Right lung (tissue), 5 donors: ENCODE data around the gene RANBP3. TPM values are rescaled to one million over a fixed set of nuclear protein-coding genes. Genes with fewer than 3 reads are reported as not detected.
A peak's percentile ranks its signal among the peaks of the same experiment; 100 is the strongest.
"Not testable (repeated sequence)": the region's sequence is repeated elsewhere in the genome, so short reads cannot be mapped to it uniquely, and the experiment has no call there.

Experiments used
- DNase-seq, 2 donors: peaks; one replicate each; pipeline ENCODE4 v3.0.0-alpha.2; 2013
- polyA plus RNA-seq, 5 donors: library from polyadenylated mRNA; unstranded; fragments of 120-200 nt; gene quantifications; one replicate each; pipeline versions ENCODE4 v1.2.1 to v1.2.3, GENCODE V29; 2013; ENCODE audit warnings: inconsistent platforms in 1 of 5, low replicate concordance in 1 of 5; ENCODE audit not compliant: insufficient read length in 5 of 5, insufficient read depth in 1 of 5

Gene RANBP3
- polyA plus RNA-seq, 5 donors, result 69.8 to 83.0 (median 72.9) TPM

DNA sequence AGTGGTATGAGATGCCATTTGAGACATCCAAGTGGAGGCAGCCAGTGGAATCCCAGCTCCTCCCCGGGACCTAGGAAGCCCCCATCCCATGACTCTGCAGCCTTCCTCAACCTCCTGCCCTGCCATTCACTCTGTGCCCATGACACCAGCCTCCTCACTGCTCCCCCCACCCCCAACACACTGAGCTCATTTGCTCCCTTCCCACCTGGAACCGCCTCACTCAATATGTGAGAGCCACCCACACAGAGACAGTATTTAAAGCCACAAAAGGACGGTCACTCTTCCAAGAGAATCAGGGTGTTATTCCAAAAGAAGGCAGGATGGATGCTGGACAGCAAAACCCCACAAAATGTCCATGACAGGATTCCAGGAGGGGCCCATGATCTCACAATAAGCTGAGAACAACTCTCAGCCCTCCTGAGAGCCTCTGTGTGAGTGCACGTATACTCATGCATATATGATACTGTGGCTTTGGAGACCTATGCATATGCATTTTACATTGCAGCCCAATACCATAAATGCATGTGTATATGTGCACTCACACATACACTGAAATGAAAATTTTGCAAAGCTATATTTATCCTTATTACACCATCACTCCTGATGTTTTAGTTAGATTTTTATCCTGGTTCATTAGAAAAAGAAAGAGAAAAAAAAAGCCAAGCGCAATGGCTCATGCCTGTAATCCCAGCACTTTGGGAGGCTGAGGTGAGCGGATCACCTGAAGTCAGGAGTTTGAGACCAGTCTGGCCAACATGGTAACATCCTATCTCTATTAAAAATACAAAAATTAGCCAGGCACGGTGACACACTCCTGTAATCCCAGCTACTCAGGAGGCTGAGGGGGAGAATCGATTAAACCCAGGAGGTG lies 10.8 kb upstream of the RANBP3 start:
- no peak for DNase-seq

GRCh38 chr19:5987077-5987818 lies 9.3 kb upstream of the RANBP3 start:
- peak; percentile 78 to 86 for DNase-seq

DNA sequence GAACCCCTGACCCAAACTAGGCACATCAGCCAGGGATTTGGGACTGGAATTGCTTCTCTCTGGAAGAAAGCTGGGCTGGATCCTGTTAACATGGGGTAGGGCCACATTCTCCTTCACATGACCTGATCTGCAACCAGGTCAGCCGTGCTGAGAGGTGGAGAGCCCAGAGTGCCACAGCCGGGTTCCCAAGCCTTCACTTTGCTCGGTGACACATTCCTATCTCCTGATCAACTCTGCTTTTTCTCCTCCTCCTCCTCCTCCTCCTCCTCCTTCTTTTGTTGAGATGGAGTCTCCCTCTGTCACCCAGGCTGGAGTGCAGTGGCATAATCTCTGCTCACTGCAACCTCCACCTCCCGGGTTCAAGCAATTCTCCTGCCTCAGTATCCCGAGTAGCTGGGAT lies 7.9 kb upstream of the RANBP3 start:
- not testable (repeated sequence) for DNase-seq

- DNase-seq, result no peak
Observed at GRCh38 chr19:5985098-5985783, 7.3 kb upstream of the RANBP3 start.

DNA sequence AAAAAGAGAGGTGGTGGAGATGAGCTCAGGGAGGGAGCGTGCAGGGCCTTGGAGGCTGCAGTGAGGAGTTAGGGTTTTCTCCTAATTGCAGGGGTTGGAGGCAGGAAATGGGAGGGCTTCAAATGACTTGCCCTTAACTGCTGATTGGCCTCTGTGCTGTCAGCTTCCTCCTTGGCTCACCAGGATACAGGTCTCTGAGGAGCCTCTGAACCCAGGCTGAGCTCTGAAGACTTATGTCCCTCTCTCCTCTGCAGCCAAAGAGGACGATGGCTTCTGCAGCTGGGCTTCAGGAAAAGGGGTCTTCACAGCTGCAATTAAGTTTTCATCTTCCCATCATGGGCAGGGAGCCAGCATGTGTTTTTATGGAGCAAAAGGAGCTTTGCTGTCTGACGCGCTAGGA lies 6.7 kb upstream of the RANBP3 start:
- no peak for DNase-seq

- DNase-seq, result peak in 1 of 2 donors; percentile 65
Observed at GRCh38 chr19:5983367-5983955, 5.5 kb upstream of the RANBP3 start.

DNA sequence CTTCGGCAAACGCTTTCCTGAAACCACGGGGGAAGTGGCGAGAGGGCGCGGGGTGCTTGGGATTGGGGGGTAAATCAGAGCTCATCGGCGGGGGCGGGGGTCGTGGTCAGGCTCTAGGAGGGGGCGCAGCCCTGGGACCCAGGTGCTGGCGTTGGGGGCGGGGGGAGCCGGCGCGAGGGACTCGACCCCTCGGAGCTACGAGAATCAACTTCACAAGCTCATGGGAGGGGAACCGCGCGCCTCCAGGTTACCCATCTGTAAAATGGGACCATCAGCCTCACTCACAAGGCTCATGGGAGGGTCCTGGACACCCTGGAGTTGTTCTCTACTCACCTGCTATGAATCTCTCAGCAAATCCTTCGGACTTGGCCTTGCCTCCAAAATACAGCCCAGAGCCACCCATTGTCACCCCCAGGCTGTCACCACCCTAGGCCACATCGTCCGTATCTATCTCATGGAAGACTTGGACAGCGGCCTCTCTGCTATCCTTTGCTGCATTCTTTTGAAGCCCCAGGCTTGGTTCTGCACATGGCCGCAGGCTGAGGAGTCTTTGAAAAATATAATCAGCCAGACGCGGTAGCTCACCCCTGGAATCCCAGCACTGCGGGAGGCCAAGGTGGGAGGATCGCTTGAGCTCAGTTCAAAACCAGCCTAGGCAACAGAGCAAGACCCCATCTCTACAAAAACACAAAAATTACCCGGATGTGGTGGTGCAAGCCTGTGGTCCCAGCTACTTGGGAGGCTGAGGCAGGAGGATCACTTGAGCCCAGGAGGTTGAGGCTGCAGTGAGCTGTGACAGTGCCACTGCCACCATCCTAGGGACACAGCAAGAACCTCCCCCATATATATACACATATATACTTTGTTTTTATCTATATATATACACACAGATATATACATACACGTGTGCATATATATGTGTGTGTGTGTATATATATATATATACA lies 939 bp upstream of the RANBP3 start:
- no peak for DNase-seq

GRCh38 chr19:5977222-5977784 lies 637 bp downstream of the RANBP3 start:
- DNase-seq, result no peak

DNA sequence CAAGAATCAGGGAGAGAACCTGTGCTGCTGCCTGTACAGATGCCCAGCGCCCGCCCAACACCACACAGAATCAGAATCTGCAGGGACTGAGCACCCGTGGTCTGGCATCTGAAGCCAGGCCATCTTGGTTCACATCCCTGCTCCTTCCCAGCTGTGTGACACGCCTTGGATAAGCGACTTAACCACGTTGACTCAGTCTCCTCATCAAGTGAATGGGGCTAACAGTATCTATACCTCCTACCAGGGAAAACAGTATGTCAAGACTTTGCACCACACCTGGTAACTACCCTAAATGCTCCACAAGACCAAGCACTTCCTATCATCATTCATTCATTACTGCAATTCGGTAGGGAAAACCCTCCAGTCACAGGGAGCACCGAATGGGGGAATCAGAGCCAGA lies 1.2 kb downstream of the RANBP3 start:
- DNase-seq, result no peak

- no peak for DNase-seq
Observed at GRCh38 chr19:5975388-5975728, 2.6 kb downstream of the RANBP3 start.

GRCh38 chr19:5974721-5975387 lies 3.1 kb downstream of the RANBP3 start:
- DNase-seq, result no peak

DNA sequence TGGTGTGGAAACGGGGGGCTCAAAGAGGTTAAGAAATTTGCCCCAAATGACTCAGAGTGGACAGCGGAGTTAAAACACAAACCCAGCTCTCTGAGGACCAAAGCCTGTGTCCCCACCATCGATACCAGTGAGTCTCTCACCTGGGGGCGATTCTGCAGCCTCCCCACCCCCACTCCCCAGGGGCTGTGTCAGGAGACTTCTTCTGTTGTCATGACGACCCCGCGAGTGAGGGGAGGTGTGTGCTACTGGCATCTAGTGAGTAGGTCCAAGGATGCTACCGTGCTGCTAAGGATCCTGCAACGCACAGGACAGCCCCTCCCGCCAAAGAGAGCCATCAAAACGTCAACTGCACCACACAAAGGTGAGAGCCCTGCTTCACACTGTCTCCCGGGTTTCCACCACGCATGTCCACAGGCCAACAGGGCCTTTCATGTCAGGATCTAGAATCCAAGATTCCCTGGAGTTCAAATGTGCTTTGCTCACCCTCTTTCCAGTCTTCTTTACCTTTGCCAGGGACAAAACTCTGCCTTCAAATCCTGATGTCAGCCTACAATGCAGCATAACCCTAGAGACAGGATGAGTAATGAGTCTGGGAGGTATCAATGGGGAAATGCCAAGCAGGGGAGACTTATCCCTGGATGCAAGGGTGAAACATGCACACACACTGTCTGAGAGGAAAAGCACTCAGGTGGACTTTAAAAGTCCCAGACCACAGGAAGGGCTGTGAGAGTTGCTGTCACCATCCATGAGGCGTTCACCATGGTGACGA lies 3.9 kb downstream of the RANBP3 start:
- no peak for DNase-seq

- DNase-seq, result no peak
Observed at GRCh38 chr19:5973376-5973775, 4.6 kb downstream of the RANBP3 start.

- DNase-seq, result no peak
Observed at GRCh38 chr19:5972355-5972731, 5.6 kb downstream of the RANBP3 start.

DNA sequence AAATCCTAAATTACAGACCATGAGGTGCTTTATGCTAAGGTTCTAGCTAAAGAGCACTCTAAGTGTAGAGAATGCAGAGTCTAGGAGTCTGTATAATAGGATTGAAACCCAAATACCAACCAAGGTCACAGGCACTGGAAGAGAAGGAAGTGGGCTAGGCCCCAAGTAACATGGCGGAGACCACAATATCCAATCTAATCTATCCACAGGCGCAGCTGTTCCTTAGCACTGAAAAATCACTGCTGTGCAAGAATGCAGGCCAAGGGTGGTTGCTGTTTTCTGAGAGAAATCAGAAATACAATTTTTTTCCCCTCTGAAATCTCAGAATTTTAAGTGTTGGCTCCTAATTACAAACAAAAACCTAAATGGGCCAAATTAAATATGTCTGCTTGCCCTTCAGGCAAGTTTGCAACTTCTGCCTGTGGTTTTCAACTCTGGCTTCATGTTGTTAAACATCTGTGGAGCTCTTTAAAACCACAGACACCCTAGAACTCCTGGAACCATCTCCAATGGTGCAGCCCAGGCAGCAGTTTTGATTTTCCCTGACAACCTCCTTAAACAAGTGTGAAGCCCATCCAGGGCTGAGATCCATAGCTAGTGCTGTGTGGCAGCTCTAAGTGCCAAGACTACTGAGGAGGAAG lies 6.1 kb downstream of the RANBP3 start:
- no peak for DNase-seq

DNA sequence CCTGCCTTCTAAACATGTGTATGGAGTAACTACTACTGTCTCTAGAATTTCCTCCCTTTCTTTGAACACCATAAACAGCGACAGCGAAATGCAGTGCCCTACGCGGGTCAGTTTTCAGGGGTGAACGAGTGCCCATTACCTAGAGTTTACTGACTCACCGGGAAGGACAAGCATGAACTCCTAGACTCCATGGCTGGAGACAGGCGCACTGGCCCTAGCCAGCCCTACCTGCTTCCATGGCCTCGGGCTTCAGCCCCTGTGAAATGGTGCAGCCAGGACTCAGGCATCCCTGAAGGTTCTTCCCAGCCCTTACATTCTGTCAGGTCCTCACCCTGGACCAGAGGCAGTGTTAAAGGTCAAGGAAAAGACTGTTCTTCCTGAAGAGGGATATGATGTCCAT lies 8.5 kb downstream of the RANBP3 start:
- no peak for DNase-seq

GRCh38 chr19:5968431-5969373 lies 9.2 kb downstream of the RANBP3 start:
- DNase-seq, result no peak

- peak; percentile 67 to 75 for DNase-seq
Observed at GRCh38 chr19:5967994-5968430, 9.9 kb downstream of the RANBP3 start.
